ENCODE data around the gene PPFIA3. TPM values are rescaled to one million over a fixed set of nuclear protein-coding genes. Genes with fewer than 3 reads are reported as not detected.

The PPFIA3 gene
- polyA plus RNA-seq, 1 of the 3 experiments (the other 2 are of a cell fraction): 5.7 TPM

- peaks cover 0 to 28% of the 10 kb centered on the region in 2 experiments for H3K36me3 ChIP-seq (replicated peaks in 1 of 2; ENCODE audit: control insufficient read depth in 1 of 2, insufficient read depth in 2 of 2, low read length in 1 of 2)
- ChIA-PET CTCF (interaction anchor here (3.7 kb wide), 1 partner anchor 16 kb away, joined by 26 read pairs; no protein-coding TSS in a partner anchor), POLR2A (no interaction called here)
- H4K20me1 ChIP-seq (ENCODE audit: insufficient read depth): no peaks in the 10 kb centered on the region
- no peak for DNase-seq
- H3K4me3 ChIP-seq (ENCODE audit: low read depth in 2 of 2, low read length in 1 of 2): no peak overlapping the region
- no peaks in the 10 kb centered on the region for H3K27me3 ChIP-seq (ENCODE audit: insufficient read depth)
- no peaks in the 10 kb centered on the region for H3K79me2 ChIP-seq (ENCODE audit: insufficient read depth)
- H3K9me3 ChIP-seq: no peaks in the 10 kb centered on the region
- no peaks in the 10 kb centered on the region for H3F3A ChIP-seq (replicated peaks; ENCODE audit: insufficient read depth)
- H3K4me2 ChIP-seq: no peak overlapping the region
- TF ChIP-seq TEAD4 (IDR thresholded peaks at IDR 0.05; ENCODE audit: borderline replicate concordance, insufficient read depth): no peak
- TF ChIP-seq RXRA (IDR thresholded peaks at IDR 0.05; ENCODE audit: borderline replicate concordance, low read depth): no peak
- no peak for TF ChIP-seq CHD2 (IDR thresholded peaks at IDR 0.05; ENCODE audit: low read length, partially characterized antibody)
- no peak for TF ChIP-seq FOSL2 (IDR thresholded peaks at IDR 0.05; ENCODE audit: borderline replicate concordance, low read depth)
- no peak for TF ChIP-seq TCF12 (IDR thresholded peaks at IDR 0.05)
- H3K4me1 ChIP-seq (ENCODE audit: control insufficient read depth in 1 of 2, insufficient read depth in 2 of 2, low read depth in 1 of 2, low read length in 1 of 2): no peaks in the 10 kb centered on the region
- WGBS (ENCODE audit: low lambda C conversion rate): 93% methylated on average over 11 of the region's 26 CpGs
- no peak overlapping the region for H3K27ac ChIP-seq (ENCODE audit: low read depth in 2 of 2, low read length in 1 of 2)
- no peak overlapping the region for H2AFZ ChIP-seq (ENCODE audit: low read depth)
- H3K9me2 ChIP-seq: no peaks in the 10 kb centered on the region
- no peak overlapping the region for H3K9ac ChIP-seq
Observed at GRCh38 chr19:49182848-49183375, 63.6 kb downstream of the PPFIA3 start.

- ChIA-PET POLR2A (interaction anchor here (0.6 kb wide), 1 partner anchor 12 kb away, joined by 4 read pairs; no protein-coding TSS in a partner anchor), CTCF (interaction anchor here (1.2 to 3.7 kb wide), 5 partner anchors 10 to 22 kb away, joined by 3 to 26 read pairs (median 10); no protein-coding TSS in a partner anchor)
- Histone ChIP-seq H3K79me2 (ENCODE audit: insufficient read depth) (no peaks in the 10 kb centered on the region), H3K4me3 (ENCODE audit: low read depth in 2 of 2, low read length in 1 of 2) (no peak overlapping the region), H3K9me3 (no peaks in the 10 kb centered on the region), H4K20me1 (ENCODE audit: insufficient read depth) (no peaks in the 10 kb centered on the region), H3F3A (replicated peaks; ENCODE audit: insufficient read depth) (no peaks in the 10 kb centered on the region), H3K9ac (no peak overlapping the region), H3K27ac (ENCODE audit: low read depth in 2 of 2, low read length in 1 of 2) (no peak overlapping the region), H3K36me3 (replicated peaks in 1 of 2; ENCODE audit: control insufficient read depth in 1 of 2, insufficient read depth in 2 of 2, low read length in 1 of 2) (peaks cover 20 to 52% of the 10 kb centered on the region in 2 experiments), H3K27me3 (ENCODE audit: insufficient read depth) (no peaks in the 10 kb centered on the region), H3K4me2 (no peak overlapping the region), H2AFZ (ENCODE audit: low read depth) (no peak overlapping the region), H3K9me2 (no peaks in the 10 kb centered on the region), H3K4me1 (ENCODE audit: control insufficient read depth in 1 of 2, insufficient read depth in 2 of 2, low read depth in 1 of 2, low read length in 1 of 2) (no peaks in the 10 kb centered on the region)
- TF ChIP-seq ZBTB33 (IDR thresholded peaks at IDR 0.05; ENCODE audit: borderline replicate concordance, low read depth): no peak
- TF ChIP-seq TEAD4 (IDR thresholded peaks at IDR 0.05; ENCODE audit: borderline replicate concordance, insufficient read depth): no peak
- TF ChIP-seq CHD2 (IDR thresholded peaks at IDR 0.05; ENCODE audit: low read length, partially characterized antibody): no peak
- TF ChIP-seq MEF2A (IDR thresholded peaks at IDR 0.05; ENCODE audit: borderline replicate concordance, low read depth): no peak
- TF ChIP-seq RXRA (IDR thresholded peaks at IDR 0.05; ENCODE audit: borderline replicate concordance, low read depth): no peak
- TF ChIP-seq FOSL2 (IDR thresholded peaks at IDR 0.05; ENCODE audit: borderline replicate concordance, low read depth): no peak
- no peak for TF ChIP-seq FOXM1 (IDR thresholded peaks at IDR 0.05; ENCODE audit: low read depth)
- no peak for TF ChIP-seq JUND (IDR thresholded peaks at IDR 0.05)
- no peak for TF ChIP-seq SMC3 (IDR thresholded peaks at IDR 0.05; ENCODE audit: low read depth, low read length)
- no peak for TF ChIP-seq PBX3 (IDR thresholded peaks at IDR 0.05)
- TF ChIP-seq GABPA (IDR thresholded peaks at IDR 0.05; ENCODE audit: low read depth): no peak
- DNase-seq: no peak
- WGBS (ENCODE audit: low lambda C conversion rate): 78% methylated on average over 5 of the region's 5 CpGs
Observed at GRCh38 chr19:49186108-49186507, 66.8 kb downstream of the PPFIA3 start.
